ENCODE results near the gene CHST7.

CHST7 gene

GRCh38 chrX:46617906-46618305 is 44.3 kb downstream of the CHST7 start:
- no peak for TF ChIP-seq CTCF (IDR thresholded peaks at IDR 0.05)
- no peak for TF ChIP-seq ZFX (IDR thresholded peaks at IDR 0.05; ENCODE audit: borderline replicate concordance)
- H3K27ac ChIP-seq = no peak overlapping the region

- no peak overlapping the region for H3K27ac ChIP-seq
- TF ChIP-seq CTCF (IDR thresholded peaks at IDR 0.05) (no peak), ZFX (IDR thresholded peaks at IDR 0.05; ENCODE audit: borderline replicate concordance) (no peak)
Observed at GRCh38 chrX:46618947-46619346, 45.4 kb downstream of the CHST7 start.

- no peak overlapping the region for H3K27ac ChIP-seq
- no peak for TF ChIP-seq CTCF (IDR thresholded peaks at IDR 0.05)
- no peak for TF ChIP-seq ZFX (IDR thresholded peaks at IDR 0.05; ENCODE audit: borderline replicate concordance)
Observed at GRCh38 chrX:46620505-46620904, 46.9 kb downstream of the CHST7 start.

GRCh38 chrX:46621572-46621971 is 48.0 kb downstream of the CHST7 start:
- H3K27ac ChIP-seq = no peak overlapping the region
- no peak for TF ChIP-seq CTCF (IDR thresholded peaks at IDR 0.05)
- no peak for TF ChIP-seq ZFX (IDR thresholded peaks at IDR 0.05; ENCODE audit: borderline replicate concordance)

GRCh38 chrX:46624090-46624786 is 50.7 kb downstream of the CHST7 start:
- peak overlapping the region; percentile 58 for H3K27ac ChIP-seq
- TF ChIP-seq CTCF (IDR thresholded peaks at IDR 0.05) (no peak), ZFX (IDR thresholded peaks at IDR 0.05; ENCODE audit: borderline replicate concordance) (no peak)

GRCh38 chrX:46626566-46626965 is 53.0 kb downstream of the CHST7 start:
- no peak for TF ChIP-seq CTCF (IDR thresholded peaks at IDR 0.05)
- no peak overlapping the region for H3K27ac ChIP-seq

GRCh38 chrX:46627062-46627461 is 53.5 kb downstream of the CHST7 start:
- H3K27ac ChIP-seq = no peak overlapping the region
- TF ChIP-seq ZFX (IDR thresholded peaks at IDR 0.05; ENCODE audit: borderline replicate concordance) (no peak), CTCF (IDR thresholded peaks at IDR 0.05) (no peak)
